GM12878 (cell line): Measurements from ENCODE around the gene GJD3. TPM values are rescaled to one million over a fixed set of nuclear protein-coding genes. Genes with fewer than 3 reads are reported as not detected.

Source experiments
- ATAC-seq: fragments of 200-7000 bp; cut with Tn5 transposase; 3 replicates; pipeline ENCODE4 v1.9.1; 2020; ENCODE audit warnings: mild to moderate bottlenecking, moderate library complexity
- BruUV-seq: library from RNA; stranded (reverse); fragments of 400-500 nt; replicated peaks from 2 replicates; lab custom pipeline; 2021; lab: Mats Ljungman, UMichigan
- CTCF ChIA-PET: fragments of 300-600 bp; sonication (Branson Sonifier 250); formaldehyde crosslinking; extraction: SDS; loops from one replicate; lab custom pipeline; 2021; ENCODE audit warnings: inconsistent platforms; lab: Yijun Ruan, JAX
- POLR2A ChIA-PET: fragments of 350-600 bp; formaldehyde crosslinking; extraction: SDS; loops from one replicate; lab custom pipeline; 2021; ENCODE audit warnings: inconsistent platforms; lab: Charles Lee
- RAD21 ChIA-PET: fragments of 300-600 bp; sonication (Branson Sonifier 250); formaldehyde crosslinking; loops from one replicate; lab custom pipeline; 2023; ENCODE audit warnings: antibody characterized with exemption; ENCODE audit not compliant: unreplicated experiment; lab: Charles Lee
- SMC1A ChIA-PET: fragments of 300-600 bp; sonication (Branson Sonifier 250); formaldehyde crosslinking; loops from one replicate; lab custom pipeline; 2023; ENCODE audit not compliant: unreplicated experiment, uncharacterized antibody; lab: Charles Lee
- DNase-seq: peaks from one replicate; pipeline ENCODE4 v3.0.0-alpha.2; 2011; ENCODE audit warnings: low read depth, low spot score
- FAIRE-seq: peaks from 3 replicates; lab custom pipeline; 2011; peaks lifted over from hg19 to GRCh38; lab: Jason Lieb, UNC
- H2AFZ ChIP-seq: 2 replicates; pipeline ENCODE4 v1.6.0; 2011; ENCODE audit warnings: low read depth, low read length, control low read depth; ENCODE audit not compliant: control insufficient read depth
- H3K27ac ChIP-seq: 2 replicates; pipeline ENCODE4 v1.5.1; 2011; ENCODE audit warnings: control low read depth; ENCODE audit not compliant: control insufficient read depth, insufficient read depth
- H3K27me3 ChIP-seq, 2 experiments: replicated peaks in 1 of 2; 2 replicates each; pipeline versions ENCODE4 v1.6.0 to v1.6.1; 2011; ENCODE audit warnings: low read length in 1 of 2; ENCODE audit not compliant: control insufficient read depth in 2 of 2, insufficient read depth in 2 of 2
- H3K36me3 ChIP-seq, 2 experiments: 2 replicates each; pipeline ENCODE4 v1.5.1; 2011; ENCODE audit warnings: low read length in 1 of 2; ENCODE audit not compliant: control insufficient read depth in 2 of 2, insufficient read depth in 2 of 2
- H3K4me1 ChIP-seq: 2 replicates; pipeline ENCODE4 v1.6.1; 2011; ENCODE audit warnings: mild to moderate bottlenecking, low read length, moderate library complexity, mixed read lengths; ENCODE audit not compliant: control insufficient read depth, insufficient read depth
- H3K4me2 ChIP-seq: 2 replicates; pipeline ENCODE4 v1.6.0; 2011; ENCODE audit warnings: control low read depth; ENCODE audit not compliant: control insufficient read depth, insufficient read depth
- H3K4me3 ChIP-seq: fragments of 200-600 bp; sonication (generic); 2 replicates; pipeline ENCODE4 v1.5.1; 2016
- H3K79me2 ChIP-seq: 2 replicates; pipeline ENCODE4 v1.6.0; 2011; ENCODE audit warnings: low read length; ENCODE audit not compliant: control insufficient read depth, insufficient read depth
- H3K9ac ChIP-seq: 2 replicates; pipeline ENCODE4 v1.8.0; 2011; ENCODE audit warnings: low read length, control low read depth, mixed read lengths; ENCODE audit not compliant: control insufficient read depth, insufficient read depth
- H3K9me3 ChIP-seq: replicated peaks from 3 replicates; pipeline ENCODE4 v1.5.1; 2011; ENCODE audit warnings: mild to moderate bottlenecking, low read length; ENCODE audit not compliant: control insufficient read depth, insufficient read depth
- H4K20me1 ChIP-seq: 2 replicates; pipeline ENCODE4 v1.6.0; 2011; ENCODE audit not compliant: control insufficient read depth, insufficient read depth
- POLR2A ChIP-seq: IDR thresholded peaks from 2 replicates; pipeline ENCODE4 v1.6.1; 2011; ENCODE audit warnings: low read depth, mild to moderate bottlenecking, low read length
- ZBTB33 ChIP-seq: fragments of 450-650 bp; IDR thresholded peaks from 2 replicates; pipeline ENCODE4 v1.6.1; 2017; ENCODE audit warnings: mild to moderate bottlenecking
- WGBS: methylation state at CpG from one replicate; pipeline ENCODE4 v1.1.6; 2016; ENCODE audit warnings: low lambda C conversion rate; ENCODE audit not compliant: insufficient replicate concordance, insufficient coverage; ENCODE audit errors: missing lambda C conversion rate; 5-methylcytosine and 5-hydroxymethylcytosine counted together
- in situ Hi-C: fragments of 300-500 bp; cut with MboI; formaldehyde crosslinking; loops from 9 replicates; pipeline ENCODE4 v1.14.3; 2018; ENCODE audit warnings: mixed read lengths
- intact Hi-C: fragments of 100-400 bp; cut with micrococcal nuclease; formaldehyde crosslinking; loops from one replicate; pipeline ENCODE4 v1.14.2; 2022; ENCODE audit not compliant: unreplicated experiment
- polyA plus RNA-seq, 11 experiments: library from polyadenylated mRNA; depleted of rRNA in 4 of 11; unstranded in 6 of 11; stranded (reverse) in 5 of 11; fragments of >200 nt; fragmentation: Nextera tagmentation in 4 of 11; fragmentation: Illumina TruSeq in 1 of 11; extraction: Ambion mirVana in 4 of 11; extraction: Trizol in 1 of 11; gene quantifications; 1 replicate in 1 of 11; 2 replicates in 10 of 11; pipeline versions ENCODE4 v1.2.1 to v1.2.3, GENCODE V29; 2011 to 2016; ENCODE audit warnings: inconsistent platforms in 2 of 11, missing spikeins in 2 of 11, low read depth in 1 of 11
- total RNA-seq, 4 experiments: library from RNA; depleted of rRNA in 3 of 4; stranded (reverse); fragments of >200 nt in 3 of 4; fragmentation: Illumina TruSeq in 1 of 4; extraction: Trizol in 1 of 4; gene quantifications; 2 replicates each; pipeline versions ENCODE4 v1.2.1 to v1.2.3, GENCODE V29; 2013 to 2021

The GJD3 gene
- total and polyA plus RNA-seq, 10 of the 15 experiments (the other 5 are each of a cell fraction or from before 2014, with no cell fraction given) = 1.6 TPM; not detected in 9

DNA sequence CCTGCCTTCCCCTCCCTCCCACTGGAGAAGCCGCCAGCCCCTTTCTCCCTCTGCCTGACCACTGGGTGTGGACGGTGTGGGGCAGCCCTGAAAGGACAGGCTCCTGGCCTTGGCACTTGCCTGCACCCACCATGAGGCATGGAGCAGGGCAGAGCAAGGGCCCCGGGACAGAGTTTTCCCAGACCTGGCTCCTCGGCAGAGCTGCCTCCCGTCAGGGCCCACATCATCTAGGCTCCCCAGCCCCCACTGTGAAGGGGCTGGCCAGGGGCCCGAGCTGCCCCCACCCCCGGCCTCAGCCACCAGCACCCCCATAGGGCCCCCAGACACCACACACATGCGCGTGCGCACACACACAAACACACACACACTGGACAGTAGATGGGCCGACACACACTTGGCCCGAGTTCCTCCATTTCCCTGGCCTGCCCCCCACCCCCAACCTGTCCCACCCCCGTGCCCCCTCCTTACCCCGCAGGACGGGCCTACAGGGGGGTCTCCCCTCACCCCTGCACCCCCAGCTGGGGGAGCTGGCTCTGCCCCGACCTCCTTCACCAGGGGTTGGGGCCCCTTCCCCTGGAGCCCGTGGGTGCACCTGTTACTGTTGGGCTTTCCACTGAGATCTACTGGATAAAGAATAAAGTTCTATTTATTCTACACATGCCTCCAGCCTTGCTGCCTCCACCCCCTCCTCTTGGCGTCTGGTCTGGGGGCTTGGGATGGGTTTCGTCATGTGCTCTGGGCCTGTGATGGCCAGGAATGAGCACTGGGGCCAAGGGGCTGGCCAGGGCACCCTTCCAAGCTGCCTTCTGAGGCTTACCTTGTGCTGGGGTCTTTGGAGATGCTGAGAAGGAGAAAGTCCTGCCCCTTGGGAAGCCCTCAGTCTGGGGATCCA lies 7.3 kb downstream of the GJD3 start:
- Histone ChIP-seq H3K27me3 (peaks cover 0 to 2% of the 10 kb centered on the region in 2 experiments; a peak in 1 of 4 replicates), H3K9me3 (no peaks in the 10 kb centered on the region), H3K4me3 (no peak overlapping the region), H3K4me1 (peaks cover 14% of the 10 kb centered on the region)
- DNase-seq = no peak
- ATAC-seq = no peak
- ChIA-PET RAD21 (interaction anchor here (0.6 to 8.2 kb wide), 8 partner anchors 12 to 258 kb away, joined by 3 to 271 read pairs (median 3); partner anchors contain the start of gene RARA), SMC1A (interaction anchor here (0.8 to 3.1 kb wide), 8 partner anchors 30 to 181 kb away, joined by 3 to 23 read pairs (median 4); no protein-coding TSS in a partner anchor), POLR2A (interaction anchor here (0.5 to 1.8 kb wide), 3 partner anchors 38 to 129 kb away, joined by 4 to 5 read pairs (median 4); no protein-coding TSS in a partner anchor)
- FAIRE-seq = no peak
- TF ChIP-seq POLR2A = peak; percentile 43; the same call in 1 of the 2 replicates
- TF ChIP-seq ZBTB33 = no peak
- TF ChIP-seq, all 136 proteins: peak for 1
- 78% methylated on average over 16 of the region's 19 CpGs for WGBS
- H2AFZ ChIP-seq = no peak overlapping the region
- in situ Hi-C loops (loop anchor here (5.0 kb wide), 1 partner anchor 175 kb away; no protein-coding TSS in a partner anchor), intact Hi-C loops (loop anchor here (5.0 kb wide), 3 partner anchors 35 to 260 kb away; no protein-coding TSS in a partner anchor)
- no peaks in the 10 kb centered on the region for H3K79me2 ChIP-seq
- H3K9ac ChIP-seq = no peak overlapping the region
- H4K20me1 ChIP-seq = no peaks in the 10 kb centered on the region
- H3K36me3 ChIP-seq = peaks cover 11 to 23% of the 10 kb centered on the region in 2 experiments; a peak in 3 of 4 replicates
- no peak overlapping the region for H3K27ac ChIP-seq
- CTCF ChIA-PET = interaction anchor here (0.6 to 9.1 kb wide), 16 partner anchors 8 to 203 kb away, joined by 3 to 311 read pairs (median 4); partner anchors contain the start of genes RARA and TOP2A
- no peak overlapping the region for H3K4me2 ChIP-seq
- BruUV-seq = no TSS peak
